NCI-H2227 treated with DMSO at 0.1 percent for 48 hours (cell line): Measurements from ENCODE around the gene KCNJ4.
"Not testable (repeated sequence)": the region's sequence is repeated elsewhere in the genome, so short reads cannot be mapped to it uniquely, and the experiment has no call there.

ENCODE experiments used
- DNase-seq: peaks from one replicate; lab custom pipeline; 2025; lab: John Stamatoyannopoulos, UW

The KCNJ4 gene

DNA sequence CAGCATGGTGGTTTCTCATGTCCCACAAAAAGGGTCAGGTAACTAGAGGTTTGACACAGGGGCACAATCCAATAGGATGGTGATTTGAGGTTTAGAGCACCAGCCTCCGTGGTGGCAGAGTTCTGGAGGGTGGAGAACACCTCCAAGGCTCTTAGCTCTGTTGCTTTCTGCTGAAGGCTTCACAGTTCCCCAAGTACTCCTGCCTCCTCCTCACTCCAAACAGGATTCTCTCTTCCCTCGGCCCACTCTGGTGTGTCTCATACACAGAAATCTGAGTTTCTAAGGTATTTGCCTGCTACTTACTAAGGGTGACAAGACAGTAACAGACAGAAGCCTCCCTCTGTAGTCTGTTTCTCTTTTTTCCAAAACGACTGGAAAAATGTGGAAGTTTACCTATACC lies 73.6 kb downstream of the KCNJ4 start:
- DNase-seq = not testable (repeated sequence)
